ENCODE measurements around the gene SALL2. TPM values are rescaled to one million over a fixed set of nuclear protein-coding genes. Genes with fewer than 3 reads are reported as not detected.

Gene SALL2
- total and polyA plus RNA-seq, 2 of the 8 experiments (the other 6 are each of a cell fraction or from before 2014, with no cell fraction given): 310 to 360 TPM

- TF ChIP-seq CTCF (IDR thresholded peaks at IDR 0.05; ENCODE audit: control extremely low read depth in 1 of 3, insufficient read depth in 1 of 3, low read depth in 1 of 3, low read length in 3 of 3): no peak
- TF ChIP-seq GABPA (IDR thresholded peaks at IDR 0.05; ENCODE audit: borderline replicate concordance, insufficient read depth, low read length): no peak
- no peak for TF ChIP-seq TEAD4 (IDR thresholded peaks at IDR 0.05; ENCODE audit: low read depth, low read length)
- TF ChIP-seq ZNF274 (IDR thresholded peaks at IDR 0.05; ENCODE audit: borderline replicate concordance, extremely low read depth, low read length): no peak
- TF ChIP-seq CBX8 (IDR thresholded peaks at IDR 0.05; ENCODE audit: borderline replicate concordance, low read depth, low read length): no peak
- TF ChIP-seq SP1 (IDR thresholded peaks at IDR 0.05; ENCODE audit: low read depth, low read length): peak; percentile 18; the same call in 1 of the 2 replicates
- no peak for TF ChIP-seq POU5F1 (IDR thresholded peaks at IDR 0.05; ENCODE audit: low read depth, low read length)
- peak in 1 of 2 experiments; percentile 95; a peak in 2 of 4 replicates for TF ChIP-seq HDAC2 (IDR thresholded peaks at IDR 0.05; ENCODE audit: borderline replicate concordance in 1 of 2, low read depth in 2 of 2, low read length in 2 of 2)
- TF ChIP-seq YY1 (IDR thresholded peaks at IDR 0.05; ENCODE audit: low read depth, low read length): no peak
- no peak for TF ChIP-seq KDM4A (IDR thresholded peaks at IDR 0.05; ENCODE audit: low read depth, low read length, severe bottlenecking)
- TF ChIP-seq MAFK (IDR thresholded peaks at IDR 0.05; ENCODE audit: low read depth, low read length): no peak
- TF ChIP-seq PHF8 (conservative IDR thresholded peaks at IDR 0.05; ENCODE audit: low read depth, low read length): no peak
- TF ChIP-seq KDM1A (IDR thresholded peaks at IDR 0.05; ENCODE audit: borderline replicate concordance, low read length): peak; percentile 98
These were observed 30.4 kb upstream of the SALL2 start (continued) for GRCh38 chr14:21556378-21557083.
